Activated T-cell treated with anti-CD3 and anti-CD28 coated beads, Interleukin-2, amount 50 U/mL, for 72 hours (primary cell): ENCODE results near the gene CAMKK1. TPM values are rescaled to one million over a fixed set of nuclear protein-coding genes. Genes with fewer than 3 reads are reported as not detected.
A peak's percentile ranks its signal among the peaks of the same experiment; 100 is the strongest.

ENCODE experiments used
- ATAC-seq, 2 donors: fragments of 150-1000 bp; cut with Tn5 transposase; replicated peaks in 1 of 2; 2 replicates each; pipeline ENCODE4 v1.10.0; 2021; ENCODE audit warnings: moderate library complexity in 2 of 2, mild to moderate bottlenecking in 1 of 2
- DNase-seq, 2 donors: peaks; one replicate each; pipeline ENCODE4 v3.0.0; 2021 to 2022; ENCODE audit warnings: mixed read lengths in 1 of 2
- H3K27ac Mint-ChIP-seq: one replicate; pipeline ENCODE4 v1.8.0; 2022; ENCODE audit warnings: mild to moderate bottlenecking, moderate library complexity, mixed read lengths
- H3K27me3 Mint-ChIP-seq: one replicate; pipeline ENCODE4 v1.8.0; 2022; ENCODE audit warnings: low read depth, mixed read lengths
- H3K36me3 Mint-ChIP-seq, 2 donors: one replicate each; pipeline ENCODE4 v1.8.0; 2022; ENCODE audit warnings: mixed read lengths in 2 of 2, mild to moderate bottlenecking in 1 of 2; ENCODE audit not compliant: insufficient read depth in 2 of 2
- H3K4me1 Mint-ChIP-seq: one replicate; pipeline ENCODE4 v1.8.0; 2022; ENCODE audit warnings: low read depth, mixed read lengths
- H3K4me3 Mint-ChIP-seq, 2 donors: one replicate each; pipeline ENCODE4 v1.8.0; 2022; ENCODE audit warnings: mild to moderate bottlenecking in 2 of 2, mixed read lengths in 2 of 2, moderate library complexity in 2 of 2
- H3K9me3 Mint-ChIP-seq, 2 donors: one replicate each; pipeline ENCODE4 v1.8.0; 2022; ENCODE audit warnings: mixed read lengths in 2 of 2
- total RNA-seq, 2 donors: library from RNA; stranded (reverse); gene quantifications; one replicate each; pipeline ENCODE4 v1.2.3, GENCODE V29; 2022

Gene CAMKK1
- total RNA-seq, 2 donors from 2014 or later = 2.2 to 2.6 TPM

DNA sequence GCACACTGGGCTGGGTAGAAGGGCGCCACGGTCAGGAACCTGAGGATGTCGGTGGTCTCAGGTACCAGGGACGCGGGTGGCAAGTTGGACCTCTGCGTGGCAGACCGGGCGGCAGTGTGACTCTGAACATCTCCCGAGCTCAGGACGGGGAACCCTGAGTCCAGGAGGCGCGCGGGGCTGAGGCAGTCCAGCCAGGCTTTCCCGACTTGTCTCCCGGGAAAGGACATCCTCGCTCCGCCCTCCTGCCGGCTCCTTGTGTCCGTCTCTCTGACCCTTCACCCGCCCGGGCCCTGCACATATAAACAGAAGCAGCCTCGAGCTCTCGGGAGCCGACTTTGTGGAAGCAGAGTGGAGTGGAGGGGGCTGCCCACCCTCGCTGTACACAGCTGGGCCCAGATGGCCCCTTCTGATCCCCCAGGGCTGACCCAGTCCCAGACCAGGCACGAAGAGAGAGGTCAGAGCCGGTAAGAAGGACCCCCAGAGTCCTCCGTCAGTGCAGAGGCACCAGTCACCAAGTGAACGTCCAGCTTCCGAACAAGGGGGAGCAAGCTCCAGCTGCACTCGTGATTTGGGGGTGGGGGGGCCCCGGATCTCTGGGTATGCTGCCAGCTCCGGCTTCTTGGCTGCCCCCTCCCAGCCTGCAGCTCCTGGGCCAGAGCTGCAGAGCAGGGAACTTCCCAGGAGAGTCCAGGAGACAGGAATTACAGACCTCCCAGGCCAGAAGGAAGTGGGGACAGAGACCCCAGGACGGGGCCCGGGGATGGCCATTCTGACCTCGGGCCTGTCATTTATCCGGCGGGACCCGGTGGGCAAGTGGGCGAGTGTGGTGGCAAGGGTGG, 31.9 kb upstream of the CAMKK1 start:
- ATAC-seq (no peak), DNase-seq (no peak)
- Mint-ChIP-seq H3K27me3 (no peaks in the 10 kb centered on the region), H3K4me3 (no peak overlapping the region), H3K4me1 (no peaks in the 10 kb centered on the region), H3K9me3 (no peaks in the 10 kb centered on the region), H3K27ac (no peak overlapping the region), H3K36me3 (no peaks in the 10 kb centered on the region)

GRCh38 chr17:3923466-3924190, 30.8 kb upstream of the CAMKK1 start:
- ATAC-seq = no peak
- H3K27ac Mint-ChIP-seq = no peak overlapping the region
- no peaks in the 10 kb centered on the region for H3K36me3 Mint-ChIP-seq
- no peaks in the 10 kb centered on the region for H3K27me3 Mint-ChIP-seq
- no peak for DNase-seq
- no peak overlapping the region for H3K4me3 Mint-ChIP-seq
- H3K9me3 Mint-ChIP-seq = no peaks in the 10 kb centered on the region
- no peaks in the 10 kb centered on the region for H3K4me1 Mint-ChIP-seq

GRCh38 chr17:3922765-3923164, 29.9 kb upstream of the CAMKK1 start:
- H3K9me3 Mint-ChIP-seq = no peaks in the 10 kb centered on the region
- H3K4me3 Mint-ChIP-seq = no peak overlapping the region
- no peaks in the 10 kb centered on the region for H3K36me3 Mint-ChIP-seq
- no peaks in the 10 kb centered on the region for H3K4me1 Mint-ChIP-seq
- no peak overlapping the region for H3K27ac Mint-ChIP-seq
- DNase-seq = no peak
- no peak for ATAC-seq
- H3K27me3 Mint-ChIP-seq = no peaks in the 10 kb centered on the region

DNA sequence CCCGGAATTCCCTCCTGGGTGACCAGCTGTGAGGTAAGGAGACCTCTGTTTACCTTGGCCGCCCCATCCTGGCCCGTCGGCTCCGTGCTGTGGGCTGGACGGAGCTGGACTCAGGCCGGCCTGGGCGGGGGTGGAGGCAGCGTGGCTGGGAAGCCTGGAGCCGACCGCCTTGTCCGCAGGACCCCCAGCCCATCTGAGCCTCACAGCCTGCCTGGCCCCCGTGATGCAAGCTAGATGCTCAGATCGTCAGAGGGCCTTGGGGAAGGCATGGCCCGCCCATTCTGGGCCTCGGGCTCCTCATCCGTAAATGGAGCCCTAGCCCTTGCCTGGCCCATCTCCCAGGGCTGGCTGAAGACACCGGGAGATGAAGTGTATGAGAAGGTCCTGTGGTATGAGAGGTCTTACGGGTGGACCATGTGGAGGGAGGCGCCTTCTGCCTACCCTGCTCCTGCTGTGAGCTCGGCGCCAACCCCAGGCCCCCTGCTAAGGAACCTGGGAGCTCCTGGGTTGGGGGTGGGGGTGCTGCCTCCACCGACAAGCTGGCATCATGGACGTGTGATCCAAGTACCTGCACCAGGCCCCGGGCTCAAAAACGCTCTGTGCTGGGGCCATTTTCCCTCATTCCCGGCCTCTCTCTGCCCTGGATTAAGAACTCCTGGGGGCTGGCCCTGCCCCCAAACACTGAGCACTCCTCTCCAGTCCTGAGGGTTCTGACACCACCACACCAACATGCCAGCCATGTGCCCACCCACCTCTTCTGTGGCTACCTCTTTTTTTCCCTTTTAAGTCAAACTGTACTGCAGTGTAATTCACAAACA, 28.9 kb upstream of the CAMKK1 start:
- H3K36me3 Mint-ChIP-seq = no peaks in the 10 kb centered on the region
- no peaks in the 10 kb centered on the region for H3K27me3 Mint-ChIP-seq
- no peaks in the 10 kb centered on the region for H3K9me3 Mint-ChIP-seq
- no peak overlapping the region for H3K4me3 Mint-ChIP-seq
- H3K4me1 Mint-ChIP-seq = no peaks in the 10 kb centered on the region
- no peak overlapping the region for H3K27ac Mint-ChIP-seq
- ATAC-seq (no peak), DNase-seq (no peak)

- H3K4me1 Mint-ChIP-seq = peaks cover 5% of the 10 kb centered on the region
- H3K27me3 Mint-ChIP-seq = no peaks in the 10 kb centered on the region
- H3K27ac Mint-ChIP-seq = no peak overlapping the region
- no peak overlapping the region for H3K4me3 Mint-ChIP-seq
- no peaks in the 10 kb centered on the region for H3K9me3 Mint-ChIP-seq
- ATAC-seq (no peak), DNase-seq (no peak)
- no peaks in the 10 kb centered on the region for H3K36me3 Mint-ChIP-seq
These were observed 28.2 kb upstream of the CAMKK1 start for GRCh38 chr17:3921006-3921405.

DNA sequence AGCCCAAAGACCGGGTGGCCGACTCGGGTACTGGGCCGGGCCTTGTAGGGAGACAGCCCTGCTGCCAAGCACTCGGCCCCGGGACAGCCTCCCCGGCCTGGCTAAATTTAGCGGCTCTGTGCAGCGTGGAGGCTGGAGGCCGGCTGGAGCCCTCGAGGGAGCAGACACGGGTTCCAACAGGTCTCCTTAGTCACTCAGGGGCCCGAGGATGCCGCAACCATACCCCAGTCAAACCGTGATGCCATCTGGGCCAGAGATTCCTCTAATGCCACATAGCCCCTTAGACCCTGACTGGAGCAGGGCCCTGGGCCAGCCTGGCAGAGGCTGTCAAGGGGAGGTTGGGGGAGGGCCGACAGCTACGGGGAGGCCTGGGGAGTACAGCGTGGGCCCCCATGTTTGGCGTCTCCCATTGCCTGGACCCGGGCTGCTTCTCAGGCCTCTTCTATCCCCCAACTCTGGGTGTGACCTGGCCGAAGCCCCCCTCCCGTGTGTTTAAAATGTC, 26.3 kb upstream of the CAMKK1 start:
- Mint-ChIP-seq H3K4me1 (peaks cover 23% of the 10 kb centered on the region), H3K27me3 (no peaks in the 10 kb centered on the region), H3K9me3 (no peaks in the 10 kb centered on the region), H3K27ac (no peak overlapping the region), H3K36me3 (no peaks in the 10 kb centered on the region), H3K4me3 (no peak overlapping the region)
- DNase-seq (no peak), ATAC-seq (no peak)

DNA sequence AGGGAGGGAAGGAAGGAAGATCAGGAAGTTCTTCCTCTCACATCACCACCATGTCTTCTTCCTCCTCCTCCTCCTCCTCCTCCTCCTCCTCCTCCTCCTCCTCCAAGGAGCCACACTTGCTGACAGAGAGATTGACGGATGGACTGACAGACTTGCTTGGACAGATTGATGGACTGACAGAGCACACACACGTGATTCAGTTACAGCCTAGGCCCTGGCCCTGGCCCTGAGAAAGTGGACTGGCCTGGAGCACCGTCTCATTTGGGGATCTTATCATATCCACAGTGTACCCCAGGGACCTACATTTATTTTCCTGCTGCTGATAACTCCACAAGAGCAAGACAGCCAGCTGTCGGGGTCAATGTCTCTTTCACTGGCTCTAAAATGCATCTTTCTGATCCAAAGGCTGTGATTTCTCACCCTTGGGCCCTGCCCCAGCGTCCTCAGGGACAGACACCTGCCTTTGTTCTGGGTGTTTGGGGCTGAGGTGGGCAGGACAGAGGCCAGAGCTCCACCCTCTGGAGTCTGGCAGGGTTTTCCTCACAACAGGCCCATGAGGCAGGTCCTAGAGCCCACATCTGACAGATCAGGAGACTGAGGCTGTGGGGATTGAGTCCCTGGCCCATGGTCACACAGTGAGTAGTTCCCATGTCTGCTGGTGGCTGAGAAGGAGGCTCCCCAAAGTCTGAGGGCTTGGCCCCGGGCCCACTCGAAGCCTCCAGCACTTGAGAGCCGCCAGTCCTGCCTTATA, 25.7 kb upstream of the CAMKK1 start:
- H3K9me3 Mint-ChIP-seq = no peaks in the 10 kb centered on the region
- peak overlapping the region; percentile 23 for H3K27ac Mint-ChIP-seq
- no peaks in the 10 kb centered on the region for H3K36me3 Mint-ChIP-seq
- H3K4me3 Mint-ChIP-seq = no peak overlapping the region
- no peaks in the 10 kb centered on the region for H3K27me3 Mint-ChIP-seq
- peaks cover 29% of the 10 kb centered on the region for H3K4me1 Mint-ChIP-seq
- DNase-seq (no peak), ATAC-seq (no peak)

- Mint-ChIP-seq H3K4me1 (peaks cover 30% of the 10 kb centered on the region), H3K36me3 (no peaks in the 10 kb centered on the region), H3K9me3 (no peaks in the 10 kb centered on the region), H3K27ac (no peak overlapping the region), H3K27me3 (no peaks in the 10 kb centered on the region), H3K4me3 (no peak overlapping the region)
- ATAC-seq (no peak), DNase-seq (no peak)
These were observed 24.6 kb upstream of the CAMKK1 start for GRCh38 chr17:3917391-3917931.

DNA sequence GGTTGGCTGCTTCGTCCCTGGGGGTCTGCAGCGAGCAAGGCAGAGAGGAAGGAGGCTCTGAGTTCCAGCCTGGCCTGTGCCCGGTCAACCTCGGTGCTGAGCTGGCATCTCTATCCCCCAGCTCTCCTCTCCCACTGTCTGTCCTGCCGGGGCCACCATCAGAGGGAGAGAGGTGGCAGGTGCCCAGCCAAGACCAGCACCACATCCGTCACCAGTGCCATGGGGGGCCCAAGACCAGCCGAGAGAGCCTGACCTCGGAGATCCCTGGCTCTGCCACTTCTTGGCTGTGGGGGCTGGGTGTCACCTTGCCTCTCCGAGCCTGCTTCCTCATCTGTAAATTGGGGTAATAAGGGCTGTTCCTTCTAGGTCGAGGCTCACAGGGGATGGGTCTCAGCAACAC, 24.0 kb upstream of the CAMKK1 start:
- H3K27ac Mint-ChIP-seq = no peak overlapping the region

DNA sequence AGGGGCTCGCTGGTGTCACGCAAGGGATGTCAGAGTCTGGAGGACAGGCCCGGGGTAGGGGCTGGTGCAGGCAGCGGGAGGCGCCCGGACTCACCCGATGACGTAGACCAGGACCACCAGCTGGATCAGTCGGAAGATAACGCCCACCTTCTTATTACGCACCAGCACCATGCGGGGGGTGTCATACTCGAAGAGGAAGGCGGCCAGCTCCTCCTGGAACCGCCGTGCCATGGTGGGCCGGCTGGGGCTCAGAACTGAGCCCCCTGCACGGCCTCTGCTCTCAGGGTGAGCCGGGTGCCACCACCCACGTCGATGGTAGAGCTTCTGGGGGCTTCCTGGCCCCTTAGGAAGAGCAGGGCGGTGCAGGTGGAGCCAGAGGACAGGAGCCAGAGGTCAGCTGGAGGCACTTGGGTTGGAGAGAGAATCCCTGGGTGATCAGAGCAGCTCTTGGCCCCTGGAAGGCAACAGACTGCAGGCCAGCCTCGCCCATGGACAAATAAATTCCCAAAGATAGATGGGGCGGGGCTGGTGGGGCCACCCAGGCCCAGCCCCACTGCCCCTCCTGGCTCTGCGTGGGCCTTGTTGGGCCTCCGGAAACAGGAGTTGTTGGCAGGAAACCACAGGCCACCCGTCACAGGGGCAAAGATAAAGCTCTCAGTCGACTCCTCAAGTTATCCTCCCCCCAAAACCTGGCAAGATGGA, 23.3 kb upstream of the CAMKK1 start, which contains the start of gene P2RX1:
Gene P2RX1, minus strand, starts transcription at position 471 of the 702 bp plus-strand sequence. Its CDS starts 240 bp downstream, at position 231.
- Mint-ChIP-seq H3K36me3 (no peaks in the 10 kb centered on the region), H3K9me3 (no peaks in the 10 kb centered on the region), H3K4me1 (peaks cover 39% of the 10 kb centered on the region), H3K27me3 (no peaks in the 10 kb centered on the region), H3K27ac (peak within 1 kb of the TSS; percentile 85), H3K4me3 (peak within 1 kb of the TSS; percentile 59 to 76)
- DNase-seq (peak; percentile 51 to 57), ATAC-seq (peak; percentile 36 to 53)

More for the DNA sequence above, 24.0 kb upstream of the CAMKK1 start:
- no peaks in the 10 kb centered on the region for H3K36me3 Mint-ChIP-seq
- DNase-seq = no peak
- peak; percentile 1 to 6 for ATAC-seq
- H3K4me3 Mint-ChIP-seq = peak overlapping the region; percentile 29 to 76
- H3K9me3 Mint-ChIP-seq = no peaks in the 10 kb centered on the region
- H3K27me3 Mint-ChIP-seq = no peaks in the 10 kb centered on the region
- peaks cover 32% of the 10 kb centered on the region for H3K4me1 Mint-ChIP-seq

DNA sequence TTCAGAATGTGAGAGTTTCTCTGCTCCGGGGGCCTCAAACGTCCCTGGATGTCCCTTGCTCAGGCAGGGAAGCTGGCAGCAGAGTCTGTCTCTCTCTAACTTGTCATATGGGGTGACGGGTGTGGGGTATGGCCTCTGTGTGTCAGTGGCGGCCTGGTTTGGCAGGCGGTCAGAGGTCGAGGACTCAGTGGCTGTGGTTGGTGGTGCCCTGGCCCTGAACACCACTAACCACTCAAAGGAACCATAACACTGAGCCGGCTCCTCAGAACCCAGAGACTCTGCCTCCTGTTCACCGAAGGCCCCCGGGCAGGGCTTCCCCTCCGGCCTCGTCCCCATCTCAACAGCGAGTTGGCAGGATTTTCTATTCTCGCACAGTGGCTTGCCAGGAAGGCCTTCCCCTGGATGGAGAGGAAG, 22.7 kb upstream of the CAMKK1 start:
- no peaks in the 10 kb centered on the region for H3K27me3 Mint-ChIP-seq
- H3K9me3 Mint-ChIP-seq = no peaks in the 10 kb centered on the region
- DNase-seq = no peak
- peak overlapping the region; percentile 85 for H3K27ac Mint-ChIP-seq
- no peaks in the 10 kb centered on the region for H3K36me3 Mint-ChIP-seq
- ATAC-seq = no peak
- H3K4me1 Mint-ChIP-seq = peaks cover 42% of the 10 kb centered on the region
- peak overlapping the region; percentile 59 to 76 for H3K4me3 Mint-ChIP-seq

DNA sequence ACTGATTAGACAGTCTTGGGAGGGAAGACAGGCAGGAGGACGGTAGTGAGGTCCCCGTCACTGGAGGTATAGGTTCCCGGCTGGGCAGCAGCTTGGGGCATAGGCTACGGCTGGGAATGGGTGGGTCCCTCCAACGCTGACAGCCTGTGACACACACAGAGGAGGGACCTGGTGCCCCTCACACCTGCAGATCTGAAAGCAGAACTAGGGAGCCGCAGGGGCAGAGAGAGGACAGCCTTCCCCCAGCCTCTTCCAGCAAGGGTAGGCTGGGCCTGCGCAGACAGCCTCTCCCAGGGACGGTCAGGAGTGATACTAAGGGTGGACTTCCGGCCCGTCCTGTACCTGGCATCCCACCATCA, 21.4 kb upstream of the CAMKK1 start:
- Mint-ChIP-seq H3K4me3 (peak overlapping the region in 1 of 2 donors; percentile 40), H3K27me3 (no peaks in the 10 kb centered on the region), H3K4me1 (peaks cover 42% of the 10 kb centered on the region), H3K36me3 (no peaks in the 10 kb centered on the region), H3K9me3 (no peaks in the 10 kb centered on the region), H3K27ac (no peak overlapping the region)
- DNase-seq (no peak), ATAC-seq (peak in 1 of 2 donors; percentile 0)
